ENCODE data around the gene GIGYF2.

DNA sequence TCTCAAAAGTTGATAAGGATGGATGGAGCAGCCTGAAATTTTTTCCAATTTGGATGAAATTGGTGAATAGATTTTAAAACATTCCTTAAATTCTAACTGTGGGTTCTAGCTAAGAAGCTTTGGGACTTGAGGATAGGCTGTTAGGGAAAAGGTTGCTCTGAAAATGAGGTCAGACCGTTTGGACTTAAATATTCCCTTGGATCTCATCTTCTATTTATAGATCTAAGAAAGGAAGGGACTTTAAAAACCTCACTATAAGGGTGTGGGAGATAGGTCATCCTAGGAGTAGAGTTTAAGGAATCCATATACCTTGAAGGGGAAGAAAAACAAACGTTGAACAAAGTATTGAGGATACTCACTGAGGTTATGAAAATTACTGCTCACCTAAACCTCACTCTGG lies 155.5 kb downstream of the GIGYF2 start:
- TF ChIP-seq, protein P1, sequence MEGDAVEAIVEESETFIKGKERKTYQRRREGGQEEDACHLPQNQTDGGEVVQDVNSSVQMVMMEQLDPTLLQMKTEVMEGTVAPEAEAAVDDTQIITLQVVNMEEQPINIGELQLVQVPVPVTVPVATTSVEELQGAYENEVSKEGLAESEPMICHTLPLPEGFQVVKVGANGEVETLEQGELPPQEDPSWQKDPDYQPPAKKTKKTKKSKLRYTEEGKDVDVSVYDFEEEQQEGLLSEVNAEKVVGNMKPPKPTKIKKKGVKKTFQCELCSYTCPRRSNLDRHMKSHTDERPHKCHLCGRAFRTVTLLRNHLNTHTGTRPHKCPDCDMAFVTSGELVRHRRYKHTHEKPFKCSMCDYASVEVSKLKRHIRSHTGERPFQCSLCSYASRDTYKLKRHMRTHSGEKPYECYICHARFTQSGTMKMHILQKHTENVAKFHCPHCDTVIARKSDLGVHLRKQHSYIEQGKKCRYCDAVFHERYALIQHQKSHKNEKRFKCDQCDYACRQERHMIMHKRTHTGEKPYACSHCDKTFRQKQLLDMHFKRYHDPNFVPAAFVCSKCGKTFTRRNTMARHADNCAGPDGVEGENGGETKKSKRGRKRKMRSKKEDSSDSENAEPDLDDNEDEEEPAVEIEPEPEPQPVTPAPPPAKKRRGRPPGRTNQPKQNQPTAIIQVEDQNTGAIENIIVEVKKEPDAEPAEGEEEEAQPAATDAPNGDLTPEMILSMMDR (conservative IDR thresholded peaks at IDR 0.05; ENCODE audit: low read depth, low read length), result no peak
- TF ChIP-seq POLR2A (IDR thresholded peaks at IDR 0.05; ENCODE audit: low read depth, low read length), result no peak
- TF ChIP-seq NFE2L2 (IDR thresholded peaks at IDR 0.05; ENCODE audit: low read depth, low read length), result no peak
- TF ChIP-seq RAD21 (IDR thresholded peaks at IDR 0.05; ENCODE audit: low read length), result no peak
- TF ChIP-seq SMC3 (IDR thresholded peaks at IDR 0.05; ENCODE audit: low read depth, low read length), result no peak
- no peak for TF ChIP-seq MAZ (IDR thresholded peaks at IDR 0.05; ENCODE audit: borderline replicate concordance, low read depth, low read length)
- no peak for TF ChIP-seq RCOR1 (IDR thresholded peaks at IDR 0.05; ENCODE audit: insufficient replicate concordance, low read length)
- TF ChIP-seq, protein P2, sequence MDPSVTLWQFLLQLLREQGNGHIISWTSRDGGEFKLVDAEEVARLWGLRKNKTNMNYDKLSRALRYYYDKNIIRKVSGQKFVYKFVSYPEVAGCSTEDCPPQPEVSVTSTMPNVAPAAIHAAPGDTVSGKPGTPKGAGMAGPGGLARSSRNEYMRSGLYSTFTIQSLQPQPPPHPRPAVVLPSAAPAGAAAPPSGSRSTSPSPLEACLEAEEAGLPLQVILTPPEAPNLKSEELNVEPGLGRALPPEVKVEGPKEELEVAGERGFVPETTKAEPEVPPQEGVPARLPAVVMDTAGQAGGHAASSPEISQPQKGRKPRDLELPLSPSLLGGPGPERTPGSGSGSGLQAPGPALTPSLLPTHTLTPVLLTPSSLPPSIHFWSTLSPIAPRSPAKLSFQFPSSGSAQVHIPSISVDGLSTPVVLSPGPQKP (IDR thresholded peaks at IDR 0.05; ENCODE audit: borderline replicate concordance, low read depth, low read length), result no peak
- no peak for TF ChIP-seq BHLHE40 (IDR thresholded peaks at IDR 0.05; ENCODE audit: low read depth, low read length)
- no peak for TF ChIP-seq MXI1 (IDR thresholded peaks at IDR 0.05; ENCODE audit: borderline replicate concordance, low read depth, low read length)

Data from IMR-90 (cell line).